Pancreas (tissue), 10 donors: ENCODE results near the gene CPED1. TPM values are rescaled to one million over a fixed set of nuclear protein-coding genes. Genes with fewer than 3 reads are reported as not detected.

Source experiments
- ATAC-seq, 4 donors: fragments of 200-7000 bp; cut with Tn5 transposase; one replicate each; pipeline versions ENCODE4 v1.8.0 to v1.9.1; 2020; ENCODE audit warnings: mild to moderate bottlenecking in 4 of 4, moderate library complexity in 4 of 4
- DNase-seq, 6 donors: peaks; one replicate each; pipeline ENCODE4 v3.0.0-alpha.2; 2020
- FAIRE-seq: peaks from 2 replicates; lab custom pipeline; 2012; peaks lifted over from hg19 to GRCh38; lab: Jason Lieb, UNC
- H3K27ac ChIP-seq, 4 donors: fragments of 200-600 bp; sonication (generic); 1 replicate in 3 of 4; 2 replicates in 1 of 4; pipeline versions ENCODE4 v1.5.0 to v1.8.0; 2020
- H3K27me3 ChIP-seq, 4 donors: fragments of 200-600 bp; one replicate each; pipeline ENCODE4 v1.8.0; 2021
- H3K36me3 ChIP-seq, 3 donors: fragments of 200-600 bp; sonication (generic) in 1 of 3; one replicate each; pipeline versions ENCODE4 v1.5.0 to v1.8.0; 2020 to 2021
- H3K4me1 ChIP-seq, 3 donors: fragments of 200-600 bp; one replicate each; pipeline ENCODE4 v1.8.0; 2021
- H3K4me3 ChIP-seq, 4 donors: fragments of 200-600 bp; sonication (generic) in 2 of 4; one replicate each; pipeline versions ENCODE4 v1.5.0 to v1.8.0; 2020 to 2021
- H3K9me3 ChIP-seq, 4 donors: fragments of 200-600 bp; one replicate each; pipeline ENCODE4 v1.8.0; 2021
- CTCF ChIP-seq, 4 donors: fragments of 200-600 bp; sonication (generic) in 3 of 4; IDR thresholded peaks; one replicate each; pipeline versions ENCODE4 v1.5.0 to v1.8.0; 2021; ENCODE audit warnings: antibody characterized with exemption in 4 of 4
- whole genome bisulfite sequencing, 2 donors: extraction: QIAGEN DNeasy Blood & Tissue Kit; methylation state at CpG; one replicate each; pipeline ENCODE4 v1.1.7; 2013; 5-methylcytosine and 5-hydroxymethylcytosine counted together
- intact Hi-C, 3 donors: fragments of 100-400 bp; cut with DNase I; formaldehyde crosslinking; loops; one replicate each; pipeline versions ENCODE4 v1.11.1 to v1.14.2; 2022
- polyA plus RNA-seq, 2 donors: library from polyadenylated mRNA; stranded (reverse); fragments of 200-250 nt; gene quantifications; one replicate each; pipeline ENCODE4 v1.2.3, GENCODE V29; 2013
- total RNA-seq, 6 donors: library from RNA; stranded (reverse); fragmentation: NEBNext Ultra II Directional in 4 of 6; extraction: Animal tissue kit (Norgen Biotek cat#: 25700) in 4 of 6; gene quantifications; one replicate each; pipeline versions ENCODE4 v1.2.1 to v1.2.4, GENCODE V29; 2021 to 2023
- donor health status: healthy with polysubstance abuse.
- donor health status: DM: no; HTN: no; CAD: no; lungs with moderate emphysema.
- donor health status: DM: no; HTN: no; CAD: no.
- donor health status: control.
- donor health status: control.
- donor health status: Bipolar disorder and iron deficiency.
- donor health status: DM: yes; HTN: yes; CAD: no.
- donor health status: DM: no; HTN: no; CAD: no.
- donor health status: DM: no; HTN: no; CAD: no.
- donor health status: DM: yes; HTN: yes; CAD: no.

Gene CPED1
- total and polyA plus RNA-seq, 8 donors, result 0.57 to 6.1 (median 1.3) TPM

DNA sequence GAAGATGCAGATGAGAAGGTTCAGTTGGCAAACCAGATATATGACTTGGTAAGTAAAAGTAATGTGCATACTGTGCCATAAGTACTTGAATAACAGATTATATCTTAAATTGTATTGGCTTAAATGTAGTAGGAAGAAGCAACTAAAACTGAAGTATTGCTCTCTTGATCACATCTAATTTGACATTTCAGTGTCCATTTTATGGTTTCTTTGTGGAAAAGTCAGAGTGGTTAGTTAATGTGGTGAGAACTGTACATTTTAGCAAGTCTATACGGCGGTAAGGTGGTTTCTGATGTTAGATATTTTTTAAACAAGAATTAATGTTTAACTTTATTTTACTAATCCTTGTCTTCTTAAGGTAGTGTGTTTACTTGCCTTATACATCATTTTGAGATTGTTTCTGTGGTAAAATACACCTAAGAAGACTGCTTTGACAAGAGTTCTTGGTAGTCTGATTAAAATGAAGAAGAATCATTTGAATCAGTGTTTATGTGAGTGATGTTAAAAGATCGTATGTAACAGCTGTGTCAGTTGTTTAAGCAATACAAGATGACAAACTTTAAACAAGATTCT lies 32.8 kb upstream of the CPED1 start:
- Histone ChIP-seq H3K4me3 (no peak overlapping the region), H3K36me3 (peaks cover 0 to 37% (median 9%) of the 10 kb centered on the region in 3 donors), H3K27me3 (no peaks in the 10 kb centered on the region), H3K4me1 (peaks cover 8 to 18% (median 13%) of the 10 kb centered on the region in 3 donors), H3K9me3 (no peaks in the 10 kb centered on the region), H3K27ac (no peak overlapping the region)
- 85 to 86% methylated on average over 3 of the region's 3 CpGs for WGBS, 2 donors
- ATAC-seq (no peak), DNase-seq (no peak), FAIRE-seq (no peak)
- intact Hi-C loops, result no loop called here
- TF ChIP-seq CTCF (IDR thresholded peaks at IDR 0.05), result no peak

GRCh38 chr7:120959929-120960484 lies 28.5 kb upstream of the CPED1 start:
- WGBS, 2 donors, result 90 to 94% methylated on average over 8 of the region's 8 CpGs
- DNase-seq (no peak), ATAC-seq (no peak), FAIRE-seq (no peak)
- no peaks in the 10 kb centered on the region for H3K9me3 ChIP-seq
- peaks cover 0 to 28% (median 9%) of the 10 kb centered on the region in 3 donors for H3K36me3 ChIP-seq
- no peaks in the 10 kb centered on the region for H3K4me1 ChIP-seq
- H3K4me3 ChIP-seq, result no peak overlapping the region
- intact Hi-C loops, result no loop called here
- H3K27me3 ChIP-seq, result no peaks in the 10 kb centered on the region
- no peak overlapping the region for H3K27ac ChIP-seq
- TF ChIP-seq CTCF (IDR thresholded peaks at IDR 0.05), result no peak

DNA sequence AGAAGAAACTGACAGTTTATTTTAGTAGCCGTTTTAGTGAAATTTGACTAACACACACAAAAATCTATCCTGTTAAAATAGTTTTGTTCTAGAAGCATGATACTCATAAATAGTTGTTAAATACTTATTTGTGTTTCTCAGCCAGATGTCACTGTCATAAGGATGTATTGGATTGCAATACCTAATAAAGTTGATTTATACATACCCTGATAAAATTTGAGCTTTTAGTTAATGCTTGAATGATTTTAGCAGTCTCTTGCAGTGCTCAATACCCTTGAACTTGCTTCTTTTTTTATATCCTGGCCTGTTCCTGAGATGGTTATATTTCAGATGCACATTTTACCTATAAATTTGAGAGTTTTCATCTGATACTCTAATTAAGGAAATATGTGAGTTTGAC lies 27.8 kb upstream of the CPED1 start:
- intact Hi-C loops, result no loop called here
- Histone ChIP-seq H3K9me3 (no peaks in the 10 kb centered on the region), H3K36me3 (peaks cover 2 to 26% (median 4%) of the 10 kb centered on the region in 3 donors), H3K27ac (no peak overlapping the region), H3K4me1 (no peaks in the 10 kb centered on the region), H3K27me3 (no peaks in the 10 kb centered on the region), H3K4me3 (no peak overlapping the region)
- DNase-seq, result no peak
- TF ChIP-seq CTCF (IDR thresholded peaks at IDR 0.05), result no peak
- ATAC-seq, result no peak
- WGBS, 2 donors, result 79 to 85% methylated on average over 1 of the region's 1 CpG
- no peak for FAIRE-seq

DNA sequence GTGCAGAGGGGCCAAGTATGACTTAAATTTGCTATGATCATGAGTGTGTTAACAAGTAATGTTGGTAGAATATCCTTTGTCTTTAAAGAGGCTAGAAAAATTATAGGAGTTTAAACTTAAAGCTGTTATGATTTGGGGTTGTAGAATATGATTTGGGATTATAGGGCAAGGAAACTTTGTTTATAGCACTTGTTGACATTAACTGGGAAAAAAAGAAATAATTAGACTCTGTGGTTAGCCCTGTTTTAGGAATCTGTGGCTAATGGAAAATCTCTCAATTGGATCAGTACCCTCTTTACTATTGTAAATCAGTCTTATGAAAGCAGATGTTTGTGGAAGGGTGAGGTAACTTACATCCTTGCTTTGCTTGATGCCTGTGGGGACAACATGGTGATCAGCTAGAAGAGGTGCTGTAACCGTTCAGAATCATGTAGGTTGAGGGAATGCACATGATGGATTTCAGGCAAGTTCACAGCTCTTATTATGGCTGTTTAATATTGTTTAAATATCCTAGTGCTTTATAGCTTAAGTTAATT lies 26.8 kb upstream of the CPED1 start:
- intact Hi-C loops, result no loop called here
- no peaks in the 10 kb centered on the region for H3K4me1 ChIP-seq
- no peak overlapping the region for H3K4me3 ChIP-seq
- no peaks in the 10 kb centered on the region for H3K27me3 ChIP-seq
- no peak for DNase-seq
- ATAC-seq, result no peak
- no peak for FAIRE-seq
- 70 to 78% methylated on average over 1 of the region's 1 CpG for WGBS, 2 donors
- peaks cover 2 to 17% (median 4%) of the 10 kb centered on the region in 3 donors for H3K36me3 ChIP-seq
- TF ChIP-seq CTCF (IDR thresholded peaks at IDR 0.05), result no peak
- H3K27ac ChIP-seq, result no peak overlapping the region
- no peaks in the 10 kb centered on the region for H3K9me3 ChIP-seq

- Histone ChIP-seq H3K27ac (no peak overlapping the region), H3K4me3 (no peak overlapping the region), H3K9me3 (no peaks in the 10 kb centered on the region), H3K4me1 (no peaks in the 10 kb centered on the region), H3K36me3 (peaks cover 4 to 31% (median 8%) of the 10 kb centered on the region in 3 donors), H3K27me3 (no peaks in the 10 kb centered on the region)
- ATAC-seq (no peak), DNase-seq (no peak), FAIRE-seq (no peak)
- WGBS, 2 donors, result 94 to 95% methylated on average over 1 of the region's 1 CpG
- intact Hi-C loops, result no loop called here
- no peak for TF ChIP-seq CTCF (IDR thresholded peaks at IDR 0.05)
Measured at GRCh38 chr7:120964088-120964487, 24.4 kb upstream of the CPED1 start.
